PFSK-1 (cell line): ENCODE results near the gene PTPRK.

Source experiments
- FOXP2 ChIP-seq: optimal IDR thresholded peaks from 2 replicates; pipeline ENCODE3; 2011; ENCODE audit warnings: borderline replicate concordance, control low read depth, inconsistent platforms; ENCODE audit not compliant: insufficient read depth; ENCODE audit errors: extremely low read length, extremely low read depth
- POLR2AphosphoS5 ChIP-seq: IDR thresholded peaks from 2 replicates; pipeline ENCODE4 v1.6.1; 2012; ENCODE audit warnings: low read depth, mild to moderate bottlenecking, control low read depth, low read length, moderate library complexity
- SIN3A ChIP-seq: IDR thresholded peaks from 2 replicates; pipeline ENCODE4 v1.6.1; 2012; ENCODE audit warnings: mild to moderate bottlenecking, low read length, moderate library complexity, borderline replicate concordance; ENCODE audit not compliant: insufficient read depth

- TF ChIP-seq POLR2AphosphoS5 = no peak
- TF ChIP-seq SIN3A = no peak
- no peak for TF ChIP-seq FOXP2
Measured at GRCh38 chr6:128554302-128554701, 33.9 kb upstream of the PTPRK start.
